H9 (cell line): ENCODE data around the gene FPGS. TPM values are rescaled to one million over a fixed set of nuclear protein-coding genes. Genes with fewer than 3 reads are reported as not detected.
A peak's percentile ranks its signal among the peaks of the same experiment; 100 is the strongest.

Source experiments
- DNase-seq: peaks from one replicate; pipeline ENCODE4 v3.0.0-alpha.2; 2017
- H2AFZ ChIP-seq: one replicate; pipeline ENCODE4 v1.6.1; 2013; ENCODE audit warnings: mild to moderate bottlenecking, low read length, control low read depth, moderate library complexity
- H2AK5ac ChIP-seq: 2 replicates; pipeline ENCODE4 v1.6.1; 2013; ENCODE audit warnings: low read length, control low read depth, mixed read lengths; ENCODE audit not compliant: insufficient read length
- H2BK120ac ChIP-seq: one replicate; pipeline ENCODE4 v1.6.1; 2013; ENCODE audit warnings: low read depth, mild to moderate bottlenecking, low read length, control low read depth, inconsistent platforms; ENCODE audit not compliant: poor library complexity, severe bottlenecking
- H2BK12ac ChIP-seq: 2 replicates; pipeline ENCODE4 v1.6.1; 2013; ENCODE audit warnings: low read length, control low read depth, mixed read lengths, low read depth; ENCODE audit not compliant: insufficient read length
- H2BK15ac ChIP-seq: 2 replicates; pipeline ENCODE4 v1.6.1; 2013; ENCODE audit warnings: low read depth, low read length, control low read depth
- H2BK20ac ChIP-seq: one replicate; pipeline ENCODE4 v1.6.1; 2013; ENCODE audit warnings: low read depth, mild to moderate bottlenecking, low read length, control low read depth, inconsistent platforms; ENCODE audit not compliant: poor library complexity, severe bottlenecking
- H2BK5ac ChIP-seq: 2 replicates; pipeline ENCODE4 v1.6.1; 2013; ENCODE audit warnings: low read length, control low read depth, mixed read lengths; ENCODE audit not compliant: insufficient read length
- H3K14ac ChIP-seq: 2 replicates; pipeline ENCODE4 v1.6.1; 2013; ENCODE audit warnings: low read length, control low read depth; ENCODE audit not compliant: insufficient read depth
- H3K18ac ChIP-seq: 2 replicates; pipeline ENCODE4 v1.6.1; 2013; ENCODE audit warnings: low read depth, mild to moderate bottlenecking, mixed read lengths, low read length, control low read depth; ENCODE audit not compliant: insufficient read length
- H3K23ac ChIP-seq: 2 replicates; pipeline ENCODE4 v1.6.1; 2013; ENCODE audit warnings: low read length, control low read depth, mixed read lengths, low read depth; ENCODE audit not compliant: insufficient read length
- H3K23me2 ChIP-seq: 2 replicates; pipeline ENCODE4 v1.6.1; 2013; ENCODE audit warnings: low read depth, mild to moderate bottlenecking, mixed read lengths, low read length, control low read depth; ENCODE audit not compliant: insufficient read length, poor library complexity, severe bottlenecking
- H3K27ac ChIP-seq: 2 replicates; pipeline ENCODE4 v1.5.1; 2013; ENCODE audit warnings: low read length, control low read depth, mixed read lengths, low read depth; ENCODE audit not compliant: insufficient read length
- H3K27me3 ChIP-seq: 2 replicates; pipeline ENCODE4 v1.6.1; 2013; ENCODE audit warnings: low read length, control low read depth, inconsistent platforms; ENCODE audit not compliant: insufficient read depth
- H3K4ac ChIP-seq: 2 replicates; pipeline ENCODE4 v1.6.1; 2013; ENCODE audit warnings: low read depth, mild to moderate bottlenecking, control low read depth, inconsistent platforms, low read length, moderate library complexity
- H3K4me1 ChIP-seq: 2 replicates; pipeline ENCODE4 v1.6.1; 2013; ENCODE audit warnings: low read length, control low read depth, inconsistent platforms; ENCODE audit not compliant: insufficient read depth
- H3K4me2 ChIP-seq: 2 replicates; pipeline ENCODE4 v1.6.1; 2013; ENCODE audit warnings: low read length, control low read depth, mixed read lengths; ENCODE audit not compliant: insufficient read length, insufficient read depth
- H3K56ac ChIP-seq: 2 replicates; pipeline ENCODE4 v1.6.1; 2013; ENCODE audit warnings: low read depth, mild to moderate bottlenecking, mixed read lengths, low read length, control low read depth; ENCODE audit not compliant: insufficient read length
- H3K79me1 ChIP-seq: 2 replicates; pipeline ENCODE4 v1.6.1; 2013; ENCODE audit warnings: low read depth, mild to moderate bottlenecking, moderate library complexity, low read length, control low read depth, inconsistent platforms; ENCODE audit not compliant: insufficient read depth, poor library complexity, severe bottlenecking
- H3K79me2 ChIP-seq: 2 replicates; pipeline ENCODE4 v1.6.1; 2013; ENCODE audit warnings: low read length, control low read depth, inconsistent platforms; ENCODE audit not compliant: insufficient read depth
- H3K9ac ChIP-seq: 2 replicates; pipeline ENCODE4 v1.6.1; 2013; ENCODE audit warnings: low read length, control low read depth, mixed read lengths; ENCODE audit not compliant: insufficient read length; ENCODE audit errors: extremely low read depth
- H3K9me3 ChIP-seq: one replicate; pipeline ENCODE4 v1.6.1; 2013; ENCODE audit warnings: low read depth, low read length, inconsistent platforms; ENCODE audit not compliant: control insufficient read depth
- H3T11ph ChIP-seq: one replicate; pipeline ENCODE4 v1.6.1; 2013; ENCODE audit warnings: mild to moderate bottlenecking, low read length, control low read depth, inconsistent platforms
- H4K20me1 ChIP-seq: one replicate; pipeline ENCODE4 v1.6.1; 2013; ENCODE audit not compliant: control insufficient read depth, insufficient read length, insufficient read depth
- H4K5ac ChIP-seq: 2 replicates; pipeline ENCODE4 v1.6.1; 2013; ENCODE audit warnings: low read depth, mild to moderate bottlenecking, mixed read lengths, low read length, control low read depth; ENCODE audit not compliant: insufficient read length
- H4K8ac ChIP-seq: replicated peaks from 2 replicates; pipeline ENCODE4 v1.6.1; 2013; ENCODE audit warnings: low read length, control low read depth, mixed read lengths, low read depth; ENCODE audit not compliant: insufficient read length
- H4K91ac ChIP-seq: 2 replicates; pipeline ENCODE4 v1.6.1; 2013; ENCODE audit warnings: low read depth, mild to moderate bottlenecking, moderate library complexity, mixed read lengths, low read length, control low read depth; ENCODE audit not compliant: insufficient read length
- H3K27ac Mint-ChIP-seq, 3 experiments: 2 replicates in 2 of 3; 3 replicates in 1 of 3; pipeline ENCODE4 v1.8.0; 2020 to 2021; ENCODE audit warnings: mixed read lengths in 3 of 3, mild to moderate bottlenecking in 1 of 3, moderate library complexity in 1 of 3
- H3K27me3 Mint-ChIP-seq: 2 replicates; pipeline ENCODE4 v1.8.0; 2021; ENCODE audit warnings: low read depth, mild to moderate bottlenecking, moderate library complexity, mixed read lengths
- H3K36me3 Mint-ChIP-seq, 3 experiments: 2 replicates in 2 of 3; 3 replicates in 1 of 3; pipeline ENCODE4 v1.8.0; 2020 to 2021; ENCODE audit warnings: low read depth in 3 of 3, mixed read lengths in 3 of 3; ENCODE audit not compliant: insufficient read depth in 1 of 3
- H3K4me1 Mint-ChIP-seq, 2 experiments: 2 replicates each; pipeline ENCODE4 v1.8.0; 2020; ENCODE audit warnings: mixed read lengths in 2 of 2
- H3K4me3 Mint-ChIP-seq, 2 experiments: 2 replicates in 1 of 2; 3 replicates in 1 of 2; pipeline ENCODE4 v1.8.0; 2020 to 2021; ENCODE audit warnings: mild to moderate bottlenecking in 2 of 2, mixed read lengths in 2 of 2, moderate library complexity in 1 of 2
- H3K9me3 Mint-ChIP-seq, 2 experiments: 2 replicates in 1 of 2; 3 replicates in 1 of 2; pipeline ENCODE4 v1.8.0; 2020; ENCODE audit warnings: mild to moderate bottlenecking in 2 of 2, mixed read lengths in 2 of 2, moderate library complexity in 1 of 2
- CTCF ChIP-seq: fragments of 200-600 bp; sonication (generic); conservative IDR thresholded peaks from 3 replicates; pipeline ENCODE4 v1.8.0; 2021; ENCODE audit warnings: antibody characterized with exemption, mild to moderate bottlenecking
- whole genome bisulfite sequencing: extraction: QIAGEN DNeasy Blood & Tissue Kit; methylation state at CpG from one replicate; pipeline ENCODE4 v1.1.7; 2013; ENCODE audit warnings: missing lambda C conversion rate, low lambda C conversion rate, mixed read lengths; ENCODE audit not compliant: insufficient read length; ENCODE audit errors: extremely low coverage; 5-methylcytosine and 5-hydroxymethylcytosine counted together
- total RNA-seq: library from RNA; stranded (reverse); gene quantifications from 2 replicates; pipeline ENCODE4 v1.2.1, GENCODE V29; 2021

The FPGS gene
- total RNA-seq, 1 experiment from 2014 or later, result 68.4 TPM

GRCh38 chr9:127773981-127774380, 28.7 kb upstream of the FPGS start:
- H3K4me3 Mint-ChIP-seq, result peak overlapping the region in 1 of 2 experiments; percentile 24; a peak in 2 of 5 replicates
- TF ChIP-seq CTCF, result no peak
- Histone ChIP-seq H3K27ac (no peak overlapping the region), H4K5ac (no peak overlapping the region), H3K27me3 (no peaks in the 10 kb centered on the region; the same call in 1 of the 2 replicates), H3K56ac (no peak overlapping the region), H2BK12ac (no peak overlapping the region), H3K9me3 (no peaks in the 10 kb centered on the region), H2AK5ac (no peak overlapping the region), H2AFZ (no peak overlapping the region), H3K79me1 (no peaks in the 10 kb centered on the region), H3K4me2 (no peak overlapping the region), H4K8ac (no peak overlapping the region), H3K79me2 (no peaks in the 10 kb centered on the region), H4K91ac (no peak overlapping the region), H3T11ph (no peak overlapping the region), H3K4me1 (peaks cover 8% of the 10 kb centered on the region), H3K9ac (no peak overlapping the region), H3K23me2 (peaks cover 8% of the 10 kb centered on the region), H3K14ac (no peak overlapping the region), H2BK5ac (no peak overlapping the region), H2BK15ac (no peak overlapping the region), H3K18ac (no peak overlapping the region), H3K23ac (no peak overlapping the region), H3K4ac (no peak overlapping the region), H2BK20ac (no peak overlapping the region), H4K20me1 (no peaks in the 10 kb centered on the region), H2BK120ac (no peak overlapping the region)
- no peaks in the 10 kb centered on the region for H3K9me3 Mint-ChIP-seq
- H3K27me3 Mint-ChIP-seq, result peaks cover 6% of the 10 kb centered on the region
- no CpG with 5 or more reads among the region's 10 CpGs for WGBS
- H3K27ac Mint-ChIP-seq, result peak overlapping the region in 1 of 3 experiments; percentile 46; a peak in 1 of 7 replicates
- H3K4me1 Mint-ChIP-seq, result peaks cover 25 to 38% of the 10 kb centered on the region in 2 experiments
- DNase-seq, result no peak
- H3K36me3 Mint-ChIP-seq, result no peaks in the 10 kb centered on the region
